HL-60 (cell line): ENCODE data around the gene VSIG10L2.
A peak's percentile ranks its signal among the peaks of the same experiment; 100 is the strongest.

ENCODE experiments used
- DNase-seq, 2 experiments: peaks; one replicate each; pipeline ENCODE4 v3.0.0-alpha.2; 2010 to 2020; ENCODE audit warnings: low read depth in 1 of 2, low spot score in 1 of 2
- H3K27ac ChIP-seq: fragments of 250-450 bp; sonication (Bioruptor Pico); replicated peaks from 2 replicates; pipeline ENCODE4 v1.5.1; 2020; ENCODE audit warnings: mild to moderate bottlenecking, moderate library complexity
- H3K27me3 ChIP-seq: fragments of 250-450 bp; sonication (Bioruptor Pico); 2 replicates; pipeline ENCODE4 v1.5.1; 2021; ENCODE audit warnings: mild to moderate bottlenecking, moderate library complexity; ENCODE audit not compliant: insufficient read depth, poor library complexity, severe bottlenecking
- H3K4me3 ChIP-seq: replicated peaks from 2 replicates; pipeline ENCODE4 v1.5.1; 2011; ENCODE audit warnings: mild to moderate bottlenecking, control low read depth, low read length; ENCODE audit not compliant: insufficient read depth
- CTCF ChIP-seq: IDR thresholded peaks from one replicate; pipeline ENCODE4 v1.5.1; 2011; ENCODE audit warnings: low read length, control low read depth, inconsistent platforms; ENCODE audit not compliant: insufficient read depth
- GABPA ChIP-seq: IDR thresholded peaks from 2 replicates; pipeline ENCODE4 v1.6.1; 2012; ENCODE audit warnings: low read depth
- POLR2AphosphoS5 ChIP-seq: IDR thresholded peaks from 2 replicates; pipeline ENCODE4 v1.6.1; 2012; ENCODE audit warnings: low read depth
- SPI1 ChIP-seq: IDR thresholded peaks from 2 replicates; pipeline ENCODE4 v1.6.1; 2012; ENCODE audit warnings: low read depth, mild to moderate bottlenecking, borderline replicate concordance
- TF ChIP-seq, protein P1 (sequence below): IDR thresholded peaks from 2 replicates; pipeline ENCODE4 v1.6.1; 2012; ENCODE audit warnings: low read depth; ENCODE audit not compliant: insufficient replicate concordance

The VSIG10L2 gene

DNA sequence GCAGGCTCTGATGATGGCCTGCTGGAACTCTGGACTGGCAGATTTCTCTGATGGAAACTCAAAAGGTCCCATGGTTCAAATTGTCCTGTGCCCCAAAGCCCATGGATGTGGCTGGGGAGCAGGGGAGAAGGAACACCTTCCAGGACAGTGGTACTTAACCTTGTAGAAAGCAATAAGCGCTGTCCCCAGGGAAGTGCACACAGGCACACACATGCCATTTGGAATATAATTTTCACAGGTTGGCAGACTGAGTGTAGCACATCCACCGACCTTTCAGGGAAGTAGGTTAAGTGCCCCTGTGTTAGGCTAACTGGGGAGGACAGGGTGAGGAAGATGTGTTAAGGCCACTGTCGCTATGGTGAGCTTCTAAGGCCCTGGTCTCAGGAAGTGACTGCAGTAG lies 23.7 kb upstream of the VSIG10L2 start:
- H3K27me3 ChIP-seq = peaks cover 4% of the 10 kb centered on the region
- no peak for TF ChIP-seq CTCF
- no peak for TF ChIP-seq SPI1
- no peak for TF ChIP-seq GABPA
- TF ChIP-seq, protein P1, sequence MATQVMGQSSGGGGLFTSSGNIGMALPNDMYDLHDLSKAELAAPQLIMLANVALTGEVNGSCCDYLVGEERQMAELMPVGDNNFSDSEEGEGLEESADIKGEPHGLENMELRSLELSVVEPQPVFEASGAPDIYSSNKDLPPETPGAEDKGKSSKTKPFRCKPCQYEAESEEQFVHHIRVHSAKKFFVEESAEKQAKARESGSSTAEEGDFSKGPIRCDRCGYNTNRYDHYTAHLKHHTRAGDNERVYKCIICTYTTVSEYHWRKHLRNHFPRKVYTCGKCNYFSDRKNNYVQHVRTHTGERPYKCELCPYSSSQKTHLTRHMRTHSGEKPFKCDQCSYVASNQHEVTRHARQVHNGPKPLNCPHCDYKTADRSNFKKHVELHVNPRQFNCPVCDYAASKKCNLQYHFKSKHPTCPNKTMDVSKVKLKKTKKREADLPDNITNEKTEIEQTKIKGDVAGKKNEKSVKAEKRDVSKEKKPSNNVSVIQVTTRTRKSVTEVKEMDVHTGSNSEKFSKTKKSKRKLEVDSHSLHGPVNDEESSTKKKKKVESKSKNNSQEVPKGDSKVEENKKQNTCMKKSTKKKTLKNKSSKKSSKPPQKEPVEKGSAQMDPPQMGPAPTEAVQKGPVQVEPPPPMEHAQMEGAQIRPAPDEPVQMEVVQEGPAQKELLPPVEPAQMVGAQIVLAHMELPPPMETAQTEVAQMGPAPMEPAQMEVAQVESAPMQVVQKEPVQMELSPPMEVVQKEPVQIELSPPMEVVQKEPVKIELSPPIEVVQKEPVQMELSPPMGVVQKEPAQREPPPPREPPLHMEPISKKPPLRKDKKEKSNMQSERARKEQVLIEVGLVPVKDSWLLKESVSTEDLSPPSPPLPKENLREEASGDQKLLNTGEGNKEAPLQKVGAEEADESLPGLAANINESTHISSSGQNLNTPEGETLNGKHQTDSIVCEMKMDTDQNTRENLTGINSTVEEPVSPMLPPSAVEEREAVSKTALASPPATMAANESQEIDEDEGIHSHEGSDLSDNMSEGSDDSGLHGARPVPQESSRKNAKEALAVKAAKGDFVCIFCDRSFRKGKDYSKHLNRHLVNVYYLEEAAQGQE = no peak
- TF ChIP-seq POLR2AphosphoS5 = no peak
- H3K4me3 ChIP-seq = no peak overlapping the region
- H3K27ac ChIP-seq = no peak overlapping the region
- DNase-seq = no peak

GRCh38 chr11:125923012-125923579 lies 22.7 kb upstream of the VSIG10L2 start:
- no peak for TF ChIP-seq POLR2AphosphoS5
- TF ChIP-seq, protein P1 = no peak
- no peak for TF ChIP-seq SPI1
- TF ChIP-seq CTCF = peak; percentile 72
- H3K4me3 ChIP-seq = no peak overlapping the region
- peaks cover 4% of the 10 kb centered on the region for H3K27me3 ChIP-seq
- DNase-seq = peak; percentile 44 to 60
- H3K27ac ChIP-seq = no peak overlapping the region

DNA sequence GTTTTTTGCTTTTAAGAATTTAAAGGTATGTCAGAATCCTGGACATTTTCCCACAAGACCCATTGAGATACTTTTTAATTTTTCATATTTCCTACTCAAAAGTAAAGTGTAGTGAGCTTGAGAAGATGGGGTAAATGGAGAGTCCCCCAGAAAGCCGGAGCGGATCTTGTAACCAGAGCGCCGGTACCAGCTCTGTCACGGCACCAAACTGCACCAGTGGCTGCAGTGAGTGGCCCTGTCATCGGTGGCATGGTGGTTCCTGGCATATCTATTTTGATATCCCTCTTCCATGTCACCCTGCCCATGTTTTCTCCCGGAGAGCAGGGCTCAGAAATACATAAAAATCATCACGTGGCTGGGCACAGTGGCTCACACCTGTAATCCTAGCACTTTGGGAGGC lies 22.2 kb upstream of the VSIG10L2 start:
- Histone ChIP-seq H3K27me3 (peaks cover 4% of the 10 kb centered on the region), H3K4me3 (no peak overlapping the region), H3K27ac (no peak overlapping the region)
- DNase-seq = no peak
- no peak for TF ChIP-seq POLR2AphosphoS5

- DNase-seq = no peak
- TF ChIP-seq, protein P1 = no peak
- no peak for TF ChIP-seq CTCF
- no peak for TF ChIP-seq GABPA
- TF ChIP-seq SPI1 = no peak; the same call in 1 of the 2 replicates
- no peak for TF ChIP-seq POLR2AphosphoS5
- Histone ChIP-seq H3K27ac (no peak overlapping the region), H3K4me3 (no peak overlapping the region), H3K27me3 (no peaks in the 10 kb centered on the region)
Measured at GRCh38 chr11:125924384-125925007, 21.3 kb upstream of the VSIG10L2 start.
